Fibroblast of skin of left biceps (primary cell): ENCODE results near the gene PALS1.
"Not testable (repeated sequence)": the region's sequence is repeated elsewhere in the genome, so short reads cannot be mapped to it uniquely, and the experiment has no call there.

Experiments used
- DNase-seq, 2 experiments: peaks; one replicate each; pipeline ENCODE4 v3.0.0-alpha.2; 2013; ENCODE audit warnings: low read depth in 2 of 2

PALS1 gene

GRCh38 chr14:67257906-67258305 is 16.7 kb downstream of the PALS1 start:
- no peak for DNase-seq

GRCh38 chr14:67260965-67261364 is 19.7 kb downstream of the PALS1 start:
- DNase-seq = no peak

- peak; percentile 42 to 50 for DNase-seq
Measured at GRCh38 chr14:67263499-67264149, 22.4 kb downstream of the PALS1 start.

- no peak for DNase-seq
Measured at GRCh38 chr14:67265131-67265530, 23.9 kb downstream of the PALS1 start.

GRCh38 chr14:67267576-67268328 is 26.5 kb downstream of the PALS1 start:
- no peak for DNase-seq

- no peak for DNase-seq
Measured at GRCh38 chr14:67268426-67269150, 27.4 kb downstream of the PALS1 start.

GRCh38 chr14:67269298-67270060 is 28.2 kb downstream of the PALS1 start:
- peak; percentile 33 to 38 for DNase-seq

- no peak for DNase-seq
Measured at GRCh38 chr14:67270145-67270753, 29.0 kb downstream of the PALS1 start.

- DNase-seq = no peak
Measured at GRCh38 chr14:67270933-67271332, 29.7 kb downstream of the PALS1 start.

- not testable (repeated sequence) for DNase-seq
Measured at GRCh38 chr14:67273281-67273680, 32.0 kb downstream of the PALS1 start.

GRCh38 chr14:67276131-67276530 is 34.9 kb downstream of the PALS1 start:
- no peak for DNase-seq

GRCh38 chr14:67280506-67280905 is 39.3 kb downstream of the PALS1 start:
- no peak for DNase-seq

- no peak for DNase-seq
Measured at GRCh38 chr14:67285876-67286452, 44.7 kb downstream of the PALS1 start.
